H9 (cell line): ENCODE measurements around the gene SWI5. TPM values are rescaled to one million over a fixed set of nuclear protein-coding genes. Genes with fewer than 3 reads are reported as not detected.

ENCODE experiments used
- DNase-seq: peaks from one replicate; pipeline ENCODE4 v3.0.0-alpha.2; 2017
- H2AFZ ChIP-seq: one replicate; pipeline ENCODE4 v1.6.1; 2013; ENCODE audit warnings: mild to moderate bottlenecking, low read length, control low read depth, moderate library complexity
- H2AK5ac ChIP-seq: 2 replicates; pipeline ENCODE4 v1.6.1; 2013; ENCODE audit warnings: low read length, control low read depth, mixed read lengths; ENCODE audit not compliant: insufficient read length
- H2BK120ac ChIP-seq: one replicate; pipeline ENCODE4 v1.6.1; 2013; ENCODE audit warnings: low read depth, mild to moderate bottlenecking, low read length, control low read depth, inconsistent platforms; ENCODE audit not compliant: poor library complexity, severe bottlenecking
- H2BK12ac ChIP-seq: 2 replicates; pipeline ENCODE4 v1.6.1; 2013; ENCODE audit warnings: low read length, control low read depth, mixed read lengths, low read depth; ENCODE audit not compliant: insufficient read length
- H2BK15ac ChIP-seq: 2 replicates; pipeline ENCODE4 v1.6.1; 2013; ENCODE audit warnings: low read depth, low read length, control low read depth
- H2BK20ac ChIP-seq: one replicate; pipeline ENCODE4 v1.6.1; 2013; ENCODE audit warnings: low read depth, mild to moderate bottlenecking, low read length, control low read depth, inconsistent platforms; ENCODE audit not compliant: poor library complexity, severe bottlenecking
- H2BK5ac ChIP-seq: 2 replicates; pipeline ENCODE4 v1.6.1; 2013; ENCODE audit warnings: low read length, control low read depth, mixed read lengths; ENCODE audit not compliant: insufficient read length
- H3K14ac ChIP-seq: 2 replicates; pipeline ENCODE4 v1.6.1; 2013; ENCODE audit warnings: low read length, control low read depth; ENCODE audit not compliant: insufficient read depth
- H3K18ac ChIP-seq: 2 replicates; pipeline ENCODE4 v1.6.1; 2013; ENCODE audit warnings: low read depth, mild to moderate bottlenecking, mixed read lengths, low read length, control low read depth; ENCODE audit not compliant: insufficient read length
- H3K23ac ChIP-seq: 2 replicates; pipeline ENCODE4 v1.6.1; 2013; ENCODE audit warnings: low read length, control low read depth, mixed read lengths, low read depth; ENCODE audit not compliant: insufficient read length
- H3K23me2 ChIP-seq: 2 replicates; pipeline ENCODE4 v1.6.1; 2013; ENCODE audit warnings: low read depth, mild to moderate bottlenecking, mixed read lengths, low read length, control low read depth; ENCODE audit not compliant: insufficient read length, poor library complexity, severe bottlenecking
- H3K27ac ChIP-seq: 2 replicates; pipeline ENCODE4 v1.5.1; 2013; ENCODE audit warnings: low read length, control low read depth, mixed read lengths, low read depth; ENCODE audit not compliant: insufficient read length
- H3K27me3 ChIP-seq: 2 replicates; pipeline ENCODE4 v1.6.1; 2013; ENCODE audit warnings: low read length, control low read depth, inconsistent platforms; ENCODE audit not compliant: insufficient read depth
- H3K4ac ChIP-seq: 2 replicates; pipeline ENCODE4 v1.6.1; 2013; ENCODE audit warnings: low read depth, mild to moderate bottlenecking, control low read depth, inconsistent platforms, low read length, moderate library complexity
- H3K4me1 ChIP-seq: 2 replicates; pipeline ENCODE4 v1.6.1; 2013; ENCODE audit warnings: low read length, control low read depth, inconsistent platforms; ENCODE audit not compliant: insufficient read depth
- H3K4me2 ChIP-seq: 2 replicates; pipeline ENCODE4 v1.6.1; 2013; ENCODE audit warnings: low read length, control low read depth, mixed read lengths; ENCODE audit not compliant: insufficient read length, insufficient read depth
- H3K56ac ChIP-seq: 2 replicates; pipeline ENCODE4 v1.6.1; 2013; ENCODE audit warnings: low read depth, mild to moderate bottlenecking, mixed read lengths, low read length, control low read depth; ENCODE audit not compliant: insufficient read length
- H3K79me1 ChIP-seq: 2 replicates; pipeline ENCODE4 v1.6.1; 2013; ENCODE audit warnings: low read depth, mild to moderate bottlenecking, moderate library complexity, low read length, control low read depth, inconsistent platforms; ENCODE audit not compliant: insufficient read depth, poor library complexity, severe bottlenecking
- H3K79me2 ChIP-seq: 2 replicates; pipeline ENCODE4 v1.6.1; 2013; ENCODE audit warnings: low read length, control low read depth, inconsistent platforms; ENCODE audit not compliant: insufficient read depth
- H3K9ac ChIP-seq: 2 replicates; pipeline ENCODE4 v1.6.1; 2013; ENCODE audit warnings: low read length, control low read depth, mixed read lengths; ENCODE audit not compliant: insufficient read length; ENCODE audit errors: extremely low read depth
- H3K9me3 ChIP-seq: one replicate; pipeline ENCODE4 v1.6.1; 2013; ENCODE audit warnings: low read depth, low read length, inconsistent platforms; ENCODE audit not compliant: control insufficient read depth
- H3T11ph ChIP-seq: one replicate; pipeline ENCODE4 v1.6.1; 2013; ENCODE audit warnings: mild to moderate bottlenecking, low read length, control low read depth, inconsistent platforms
- H4K20me1 ChIP-seq: one replicate; pipeline ENCODE4 v1.6.1; 2013; ENCODE audit not compliant: control insufficient read depth, insufficient read length, insufficient read depth
- H4K5ac ChIP-seq: 2 replicates; pipeline ENCODE4 v1.6.1; 2013; ENCODE audit warnings: low read depth, mild to moderate bottlenecking, mixed read lengths, low read length, control low read depth; ENCODE audit not compliant: insufficient read length
- H4K8ac ChIP-seq: replicated peaks from 2 replicates; pipeline ENCODE4 v1.6.1; 2013; ENCODE audit warnings: low read length, control low read depth, mixed read lengths, low read depth; ENCODE audit not compliant: insufficient read length
- H4K91ac ChIP-seq: 2 replicates; pipeline ENCODE4 v1.6.1; 2013; ENCODE audit warnings: low read depth, mild to moderate bottlenecking, moderate library complexity, mixed read lengths, low read length, control low read depth; ENCODE audit not compliant: insufficient read length
- H3K27ac Mint-ChIP-seq, 3 experiments: 2 replicates in 2 of 3; 3 replicates in 1 of 3; pipeline ENCODE4 v1.8.0; 2020 to 2021; ENCODE audit warnings: mixed read lengths in 3 of 3, mild to moderate bottlenecking in 1 of 3, moderate library complexity in 1 of 3
- H3K27me3 Mint-ChIP-seq: 2 replicates; pipeline ENCODE4 v1.8.0; 2021; ENCODE audit warnings: low read depth, mild to moderate bottlenecking, moderate library complexity, mixed read lengths
- H3K36me3 Mint-ChIP-seq, 3 experiments: 2 replicates in 2 of 3; 3 replicates in 1 of 3; pipeline ENCODE4 v1.8.0; 2020 to 2021; ENCODE audit warnings: low read depth in 3 of 3, mixed read lengths in 3 of 3; ENCODE audit not compliant: insufficient read depth in 1 of 3
- H3K4me1 Mint-ChIP-seq, 2 experiments: 2 replicates each; pipeline ENCODE4 v1.8.0; 2020; ENCODE audit warnings: mixed read lengths in 2 of 2
- H3K4me3 Mint-ChIP-seq, 2 experiments: 2 replicates in 1 of 2; 3 replicates in 1 of 2; pipeline ENCODE4 v1.8.0; 2020 to 2021; ENCODE audit warnings: mild to moderate bottlenecking in 2 of 2, mixed read lengths in 2 of 2, moderate library complexity in 1 of 2
- H3K9me3 Mint-ChIP-seq, 2 experiments: 2 replicates in 1 of 2; 3 replicates in 1 of 2; pipeline ENCODE4 v1.8.0; 2020; ENCODE audit warnings: mild to moderate bottlenecking in 2 of 2, mixed read lengths in 2 of 2, moderate library complexity in 1 of 2
- WGBS: extraction: QIAGEN DNeasy Blood & Tissue Kit; methylation state at CpG from one replicate; pipeline ENCODE4 v1.1.7; 2013; ENCODE audit warnings: missing lambda C conversion rate, low lambda C conversion rate, mixed read lengths; ENCODE audit not compliant: insufficient read length; ENCODE audit errors: extremely low coverage; 5-methylcytosine and 5-hydroxymethylcytosine counted together
- total RNA-seq: library from RNA; stranded (reverse); gene quantifications from 2 replicates; pipeline ENCODE4 v1.2.1, GENCODE V29; 2021
- TF ChIP-seq, protein P1 (sequence below): fragments of 200-600 bp; sonication (generic); conservative IDR thresholded peaks from 3 replicates; pipeline ENCODE4 v1.8.0; 2021; ENCODE audit warnings: antibody characterized with exemption, mild to moderate bottlenecking

The SWI5 gene
- total RNA-seq, 1 experiment from 2014 or later = 25.6 TPM

DNA sequence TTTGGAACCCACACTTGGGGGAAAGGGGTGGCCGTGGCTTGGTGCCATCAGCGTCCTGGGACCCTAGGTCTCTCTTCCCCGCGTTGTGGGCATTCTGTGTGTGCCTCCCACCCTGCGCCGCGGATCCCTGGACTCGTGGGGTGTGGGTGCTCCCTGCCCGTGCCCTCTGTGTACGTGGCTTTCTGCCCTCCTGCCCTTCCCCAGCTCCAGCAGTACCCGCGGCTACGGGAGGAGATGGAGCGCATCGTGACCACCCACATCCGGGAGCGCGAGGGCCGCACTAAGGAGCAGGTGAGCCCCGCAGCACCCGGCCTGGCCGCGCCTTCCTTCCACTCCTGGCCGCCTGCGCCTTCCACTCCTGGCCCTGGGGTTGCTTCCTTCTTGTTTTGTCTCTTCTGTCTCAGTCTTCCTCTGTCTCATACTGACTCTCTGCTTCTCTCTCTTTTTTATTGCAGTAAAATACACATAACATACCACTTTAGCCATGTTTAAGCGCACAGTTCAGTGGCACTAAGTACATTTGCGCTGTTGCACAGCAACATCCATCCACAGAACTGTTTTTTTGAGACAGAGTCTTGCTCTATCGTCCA lies 42.2 kb upstream of the SWI5 start:
- Histone ChIP-seq H3K79me2 (no peaks in the 10 kb centered on the region), H3K18ac (no peak overlapping the region), H2AFZ (no peak overlapping the region), H3K9ac (no peak overlapping the region), H3K4me1 (no peaks in the 10 kb centered on the region), H2BK20ac (no peak overlapping the region), H3K4me2 (no peak overlapping the region), H3K23me2 (no peaks in the 10 kb centered on the region), H2AK5ac (no peak overlapping the region), H4K20me1 (no peaks in the 10 kb centered on the region), H3K27ac (no peak overlapping the region), H3K56ac (no peak overlapping the region), H4K8ac (no peak overlapping the region), H2BK5ac (no peak overlapping the region), H4K5ac (no peak overlapping the region), H3K23ac (no peak overlapping the region), H3K27me3 (no peaks in the 10 kb centered on the region), H2BK15ac (no peak overlapping the region), H3K79me1 (no peaks in the 10 kb centered on the region), H2BK12ac (no peak overlapping the region), H3K4ac (no peak overlapping the region), H2BK120ac (no peak overlapping the region), H3K9me3 (no peaks in the 10 kb centered on the region), H4K91ac (no peak overlapping the region), H3T11ph (no peak overlapping the region), H3K14ac (no peak overlapping the region)
- DNase-seq = no peak
- Mint-ChIP-seq H3K9me3 (no peaks in the 10 kb centered on the region), H3K27me3 (no peaks in the 10 kb centered on the region), H3K4me1 (no peaks in the 10 kb centered on the region), H3K27ac (no peak overlapping the region; a peak in 1 of 7 replicates), H3K4me3 (no peak overlapping the region), H3K36me3 (peaks cover 1 to 21% (median 9%) of the 10 kb centered on the region in 3 experiments; a peak in 6 of 7 replicates)
- TF ChIP-seq, protein P1, sequence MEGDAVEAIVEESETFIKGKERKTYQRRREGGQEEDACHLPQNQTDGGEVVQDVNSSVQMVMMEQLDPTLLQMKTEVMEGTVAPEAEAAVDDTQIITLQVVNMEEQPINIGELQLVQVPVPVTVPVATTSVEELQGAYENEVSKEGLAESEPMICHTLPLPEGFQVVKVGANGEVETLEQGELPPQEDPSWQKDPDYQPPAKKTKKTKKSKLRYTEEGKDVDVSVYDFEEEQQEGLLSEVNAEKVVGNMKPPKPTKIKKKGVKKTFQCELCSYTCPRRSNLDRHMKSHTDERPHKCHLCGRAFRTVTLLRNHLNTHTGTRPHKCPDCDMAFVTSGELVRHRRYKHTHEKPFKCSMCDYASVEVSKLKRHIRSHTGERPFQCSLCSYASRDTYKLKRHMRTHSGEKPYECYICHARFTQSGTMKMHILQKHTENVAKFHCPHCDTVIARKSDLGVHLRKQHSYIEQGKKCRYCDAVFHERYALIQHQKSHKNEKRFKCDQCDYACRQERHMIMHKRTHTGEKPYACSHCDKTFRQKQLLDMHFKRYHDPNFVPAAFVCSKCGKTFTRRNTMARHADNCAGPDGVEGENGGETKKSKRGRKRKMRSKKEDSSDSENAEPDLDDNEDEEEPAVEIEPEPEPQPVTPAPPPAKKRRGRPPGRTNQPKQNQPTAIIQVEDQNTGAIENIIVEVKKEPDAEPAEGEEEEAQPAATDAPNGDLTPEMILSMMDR = no peak
- WGBS = no CpG with 5 or more reads among the region's 28 CpGs
